Right atrium auricular region (tissue), 2 donors: ENCODE results near the gene CREB5. TPM values are rescaled to one million over a fixed set of nuclear protein-coding genes. Genes with fewer than 3 reads are reported as not detected.

Experiments used
- DNase-seq: peaks from one replicate; pipeline ENCODE4 v3.0.0-alpha.2; 2019; ENCODE audit warnings: low spot score
- H3K27ac ChIP-seq, 2 donors: fragments of 200-600 bp; sonication (generic); 1 replicate in 1 of 2; 2 replicates in 1 of 2; pipeline ENCODE4 v1.5.1; 2016 to 2019
- H3K27me3 ChIP-seq, 2 donors: fragments of 200-600 bp; sonication (generic); one replicate each; pipeline versions ENCODE4 v1.5.1 to v1.6.0; 2017 to 2019
- H3K36me3 ChIP-seq: fragments of 200-600 bp; sonication (generic); one replicate; pipeline ENCODE4 v1.5.1; 2016
- H3K4me1 ChIP-seq, 2 donors: fragments of 200-600 bp; sonication (generic); one replicate each; pipeline versions ENCODE4 v1.5.1 to v1.6.0; 2017 to 2019
- H3K4me3 ChIP-seq, 2 donors: fragments of 200-600 bp; sonication (generic); 1 replicate in 1 of 2; 2 replicates in 1 of 2; pipeline ENCODE4 v1.5.1; 2017 to 2019; ENCODE audit warnings: mild to moderate bottlenecking in 1 of 2, moderate library complexity in 1 of 2
- H3K9me3 ChIP-seq, 2 donors: fragments of 200-600 bp; sonication (generic); one replicate each; pipeline ENCODE4 v1.5.1; 2019
- CTCF ChIP-seq, 2 donors: fragments of 200-600 bp; sonication (generic); IDR thresholded peaks; one replicate each; pipeline ENCODE4 v1.5.1; 2019; ENCODE audit warnings: antibody characterized with exemption in 2 of 2
- total RNA-seq, 2 donors: library from RNA; depleted of rRNA; stranded (reverse); fragments of >200 nt; gene quantifications; one replicate each; pipeline ENCODE4 v1.1.0, GENCODE V29; 2016

Gene CREB5
- total RNA-seq, 2 donors from 2014 or later = 10.5 to 20.8 TPM

- no peak for DNase-seq
- H3K27ac ChIP-seq = peak overlapping the region; percentile 19
- no peak for TF ChIP-seq CTCF (IDR thresholded peaks at IDR 0.05)
- H3K36me3 ChIP-seq = no peaks in the 10 kb centered on the region
- H3K4me1 ChIP-seq = peaks cover 0 to 63% of the 10 kb centered on the region in 2 donors
- no peaks in the 10 kb centered on the region for H3K9me3 ChIP-seq
- H3K27me3 ChIP-seq = no peaks in the 10 kb centered on the region
- peak overlapping the region in 1 of 2 donors; percentile 26 for H3K4me3 ChIP-seq
Observed at GRCh38 chr7:28698840-28699239, 286.5 kb downstream of the CREB5 start.

GRCh38 chr7:28700096-28700495 is 287.8 kb downstream of the CREB5 start:
- peak overlapping the region in 1 of 2 donors; percentile 32 for H3K27ac ChIP-seq
- H3K27me3 ChIP-seq = no peaks in the 10 kb centered on the region
- peaks cover 0 to 52% of the 10 kb centered on the region in 2 donors for H3K4me1 ChIP-seq
- no peak for DNase-seq
- no peak overlapping the region for H3K4me3 ChIP-seq
- TF ChIP-seq CTCF (IDR thresholded peaks at IDR 0.05) = no peak
- no peaks in the 10 kb centered on the region for H3K9me3 ChIP-seq
- H3K36me3 ChIP-seq = no peaks in the 10 kb centered on the region

GRCh38 chr7:28700790-28701203 is 288.5 kb downstream of the CREB5 start:
- no peaks in the 10 kb centered on the region for H3K27me3 ChIP-seq
- H3K4me3 ChIP-seq = no peak overlapping the region
- DNase-seq = no peak
- no peaks in the 10 kb centered on the region for H3K36me3 ChIP-seq
- peaks cover 0 to 45% of the 10 kb centered on the region in 2 donors for H3K4me1 ChIP-seq
- no peaks in the 10 kb centered on the region for H3K9me3 ChIP-seq
- TF ChIP-seq CTCF (IDR thresholded peaks at IDR 0.05) = no peak
- no peak overlapping the region for H3K27ac ChIP-seq

GRCh38 chr7:28701731-28702130 is 289.4 kb downstream of the CREB5 start:
- Histone ChIP-seq H3K36me3 (no peaks in the 10 kb centered on the region), H3K27ac (no peak overlapping the region), H3K9me3 (no peaks in the 10 kb centered on the region), H3K27me3 (no peaks in the 10 kb centered on the region), H3K4me3 (no peak overlapping the region), H3K4me1 (peaks cover 0 to 43% of the 10 kb centered on the region in 2 donors)
- TF ChIP-seq CTCF (IDR thresholded peaks at IDR 0.05) = no peak
- no peak for DNase-seq

- DNase-seq = no peak
- Histone ChIP-seq H3K36me3 (no peaks in the 10 kb centered on the region), H3K27me3 (no peaks in the 10 kb centered on the region), H3K4me3 (no peak overlapping the region), H3K9me3 (no peaks in the 10 kb centered on the region), H3K4me1 (peaks cover 0 to 47% of the 10 kb centered on the region in 2 donors), H3K27ac (no peak overlapping the region)
- TF ChIP-seq CTCF (IDR thresholded peaks at IDR 0.05) = no peak
Observed at GRCh38 chr7:28702171-28702570, 289.9 kb downstream of the CREB5 start.

- no peak for DNase-seq
- no peak for TF ChIP-seq CTCF (IDR thresholded peaks at IDR 0.05)
- no peak overlapping the region for H3K4me3 ChIP-seq
- H3K27me3 ChIP-seq = no peaks in the 10 kb centered on the region
- no peaks in the 10 kb centered on the region for H3K36me3 ChIP-seq
- H3K4me1 ChIP-seq = peaks cover 0 to 55% of the 10 kb centered on the region in 2 donors
- no peak overlapping the region for H3K27ac ChIP-seq
- H3K9me3 ChIP-seq = no peaks in the 10 kb centered on the region
Observed at GRCh38 chr7:28703037-28703765, 290.9 kb downstream of the CREB5 start.
